GM12878 (cell line): ENCODE results near the gene ABR. TPM values are rescaled to one million over a fixed set of nuclear protein-coding genes. Genes with fewer than 3 reads are reported as not detected.

Source experiments
- ATAC-seq: fragments of 200-7000 bp; cut with Tn5 transposase; 3 replicates; pipeline ENCODE4 v1.9.1; 2020; ENCODE audit warnings: mild to moderate bottlenecking, moderate library complexity
- BruUV-seq: library from RNA; stranded (reverse); fragments of 400-500 nt; replicated peaks from 2 replicates; lab custom pipeline; 2021; lab: Mats Ljungman, UMichigan
- CTCF ChIA-PET: fragments of 300-600 bp; sonication (Branson Sonifier 250); formaldehyde crosslinking; extraction: SDS; loops from one replicate; lab custom pipeline; 2021; ENCODE audit warnings: inconsistent platforms; lab: Yijun Ruan, JAX
- POLR2A ChIA-PET: fragments of 350-600 bp; formaldehyde crosslinking; extraction: SDS; loops from one replicate; lab custom pipeline; 2021; ENCODE audit warnings: inconsistent platforms; lab: Charles Lee
- RAD21 ChIA-PET: fragments of 300-600 bp; sonication (Branson Sonifier 250); formaldehyde crosslinking; loops from one replicate; lab custom pipeline; 2023; ENCODE audit warnings: antibody characterized with exemption; ENCODE audit not compliant: unreplicated experiment; lab: Charles Lee
- SMC1A ChIA-PET: fragments of 300-600 bp; sonication (Branson Sonifier 250); formaldehyde crosslinking; loops from one replicate; lab custom pipeline; 2023; ENCODE audit not compliant: unreplicated experiment, uncharacterized antibody; lab: Charles Lee
- DNase-seq: peaks from one replicate; pipeline ENCODE4 v3.0.0-alpha.2; 2011; ENCODE audit warnings: low read depth, low spot score
- FAIRE-seq: peaks from 3 replicates; lab custom pipeline; 2011; peaks lifted over from hg19 to GRCh38; lab: Jason Lieb, UNC
- H2AFZ ChIP-seq: 2 replicates; pipeline ENCODE4 v1.6.0; 2011; ENCODE audit warnings: low read depth, low read length, control low read depth; ENCODE audit not compliant: control insufficient read depth
- H3K27ac ChIP-seq: 2 replicates; pipeline ENCODE4 v1.5.1; 2011; ENCODE audit warnings: control low read depth; ENCODE audit not compliant: control insufficient read depth, insufficient read depth
- H3K27me3 ChIP-seq, 2 experiments: replicated peaks in 1 of 2; 2 replicates each; pipeline versions ENCODE4 v1.6.0 to v1.6.1; 2011; ENCODE audit warnings: low read length in 1 of 2; ENCODE audit not compliant: control insufficient read depth in 2 of 2, insufficient read depth in 2 of 2
- H3K36me3 ChIP-seq, 2 experiments: 2 replicates each; pipeline ENCODE4 v1.5.1; 2011; ENCODE audit warnings: low read length in 1 of 2; ENCODE audit not compliant: control insufficient read depth in 2 of 2, insufficient read depth in 2 of 2
- H3K4me1 ChIP-seq: 2 replicates; pipeline ENCODE4 v1.6.1; 2011; ENCODE audit warnings: mild to moderate bottlenecking, low read length, moderate library complexity, mixed read lengths; ENCODE audit not compliant: control insufficient read depth, insufficient read depth
- H3K4me2 ChIP-seq: 2 replicates; pipeline ENCODE4 v1.6.0; 2011; ENCODE audit warnings: control low read depth; ENCODE audit not compliant: control insufficient read depth, insufficient read depth
- H3K4me3 ChIP-seq: fragments of 200-600 bp; sonication (generic); 2 replicates; pipeline ENCODE4 v1.5.1; 2016
- H3K79me2 ChIP-seq: 2 replicates; pipeline ENCODE4 v1.6.0; 2011; ENCODE audit warnings: low read length; ENCODE audit not compliant: control insufficient read depth, insufficient read depth
- H3K9ac ChIP-seq: 2 replicates; pipeline ENCODE4 v1.8.0; 2011; ENCODE audit warnings: low read length, control low read depth, mixed read lengths; ENCODE audit not compliant: control insufficient read depth, insufficient read depth
- H3K9me3 ChIP-seq: replicated peaks from 3 replicates; pipeline ENCODE4 v1.5.1; 2011; ENCODE audit warnings: mild to moderate bottlenecking, low read length; ENCODE audit not compliant: control insufficient read depth, insufficient read depth
- H4K20me1 ChIP-seq: 2 replicates; pipeline ENCODE4 v1.6.0; 2011; ENCODE audit not compliant: control insufficient read depth, insufficient read depth
- CBX5 ChIP-seq: sonication (generic); IDR thresholded peaks from 2 replicates; pipeline ENCODE4 v1.6.1; 2016; ENCODE audit warnings: low read depth, moderate library complexity, mild to moderate bottlenecking, inconsistent platforms
- CHD4 ChIP-seq: fragments of 200-600 bp; sonication (generic); IDR thresholded peaks from 2 replicates; pipeline ENCODE4 v1.6.1; 2016; ENCODE audit warnings: mild to moderate bottlenecking
- DPF2 ChIP-seq: fragments of 450-650 bp; IDR thresholded peaks from 2 replicates; pipeline ENCODE4 v1.6.1; 2017; ENCODE audit warnings: mild to moderate bottlenecking
- ETV6 ChIP-seq, 2 experiments: fragments of 450-650 bp in 1 of 2; IDR thresholded peaks in 1 of 2; conservative IDR thresholded peaks in 1 of 2; 2 replicates each; pipeline ENCODE4 v1.6.1; 2014; ENCODE audit warnings: antibody characterized with exemption in 1 of 2, borderline replicate concordance in 1 of 2, low read depth in 1 of 2, mild to moderate bottlenecking in 1 of 2, moderate library complexity in 1 of 2
- FOS ChIP-seq: IDR thresholded peaks from 3 replicates; pipeline ENCODE4 v1.6.1; 2011; ENCODE audit warnings: borderline replicate concordance; ENCODE audit not compliant: insufficient read length; ENCODE audit errors: extremely low read depth
- FOXM1 ChIP-seq: IDR thresholded peaks from 2 replicates; pipeline ENCODE4 v1.6.1; 2012; ENCODE audit warnings: low read depth, mild to moderate bottlenecking, inconsistent platforms, low read length, moderate library complexity
- GATAD2B ChIP-seq: fragments of 450-650 bp; conservative IDR thresholded peaks from 2 replicates; pipeline ENCODE4 v1.6.1; 2017; ENCODE audit warnings: low read depth, mild to moderate bottlenecking, moderate library complexity
- MXI1 ChIP-seq: fragments of 150-350 bp; IDR thresholded peaks from 2 replicates; pipeline ENCODE4 v1.6.1; 2011; ENCODE audit warnings: low read depth, mild to moderate bottlenecking, inconsistent platforms, low read length, improper control_type of control experiment
- PRDM15 ChIP-seq: fragments of 450-650 bp; formaldehyde crosslinking; IDR thresholded peaks from 2 replicates; pipeline ENCODE4 v1.4.0; 2020; ENCODE audit warnings: mild to moderate bottlenecking, moderate library complexity
- RB1 ChIP-seq: fragments of 450-650 bp; formaldehyde crosslinking; IDR thresholded peaks from 2 replicates; pipeline ENCODE4 v1.6.1; 2017; ENCODE audit warnings: mild to moderate bottlenecking, borderline replicate concordance
- SRF ChIP-seq, 2 experiments: IDR thresholded peaks; 2 replicates each; pipeline ENCODE4 v1.6.1; 2011; ENCODE audit warnings: low read depth in 2 of 2, low read length in 2 of 2, mild to moderate bottlenecking in 1 of 2, moderate library complexity in 1 of 2
- SUPT20H ChIP-seq: IDR thresholded peaks from 2 replicates; pipeline ENCODE4 v1.6.1; 2011; ENCODE audit warnings: low read depth, mild to moderate bottlenecking, low read length, moderate library complexity, borderline replicate concordance; ENCODE audit not compliant: control insufficient read depth
- SUZ12 ChIP-seq: fragments of 200-600 bp; sonication (generic); IDR thresholded peaks from one replicate; pipeline ENCODE4 v1.6.1; 2018; ENCODE audit warnings: antibody characterized with exemption, mild to moderate bottlenecking; ENCODE audit not compliant: unreplicated experiment
- TCF12 ChIP-seq: IDR thresholded peaks from 2 replicates; pipeline ENCODE4 v1.6.1; 2011; ENCODE audit warnings: low read depth, mild to moderate bottlenecking, low read length
- WGBS: methylation state at CpG from one replicate; pipeline ENCODE4 v1.1.6; 2016; ENCODE audit warnings: low lambda C conversion rate; ENCODE audit not compliant: insufficient replicate concordance, insufficient coverage; ENCODE audit errors: missing lambda C conversion rate; 5-methylcytosine and 5-hydroxymethylcytosine counted together
- in situ Hi-C: fragments of 300-500 bp; cut with MboI; formaldehyde crosslinking; loops from 9 replicates; pipeline ENCODE4 v1.14.3; 2018; ENCODE audit warnings: mixed read lengths
- intact Hi-C: fragments of 100-400 bp; cut with micrococcal nuclease; formaldehyde crosslinking; loops from one replicate; pipeline ENCODE4 v1.14.2; 2022; ENCODE audit not compliant: unreplicated experiment
- polyA plus RNA-seq, 11 experiments: library from polyadenylated mRNA; depleted of rRNA in 4 of 11; unstranded in 6 of 11; stranded (reverse) in 5 of 11; fragments of >200 nt; fragmentation: Nextera tagmentation in 4 of 11; fragmentation: Illumina TruSeq in 1 of 11; extraction: Ambion mirVana in 4 of 11; extraction: Trizol in 1 of 11; gene quantifications; 1 replicate in 1 of 11; 2 replicates in 10 of 11; pipeline versions ENCODE4 v1.2.1 to v1.2.3, GENCODE V29; 2011 to 2016; ENCODE audit warnings: inconsistent platforms in 2 of 11, missing spikeins in 2 of 11, low read depth in 1 of 11
- total RNA-seq, 4 experiments: library from RNA; depleted of rRNA in 3 of 4; stranded (reverse); fragments of >200 nt in 3 of 4; fragmentation: Illumina TruSeq in 1 of 4; extraction: Trizol in 1 of 4; gene quantifications; 2 replicates each; pipeline versions ENCODE4 v1.2.1 to v1.2.3, GENCODE V29; 2013 to 2021

The ABR gene
- total and polyA plus RNA-seq, 10 of the 15 experiments (the other 5 are each of a cell fraction or from before 2014, with no cell fraction given) = 1.4 to 112 (median 30.0) TPM

DNA sequence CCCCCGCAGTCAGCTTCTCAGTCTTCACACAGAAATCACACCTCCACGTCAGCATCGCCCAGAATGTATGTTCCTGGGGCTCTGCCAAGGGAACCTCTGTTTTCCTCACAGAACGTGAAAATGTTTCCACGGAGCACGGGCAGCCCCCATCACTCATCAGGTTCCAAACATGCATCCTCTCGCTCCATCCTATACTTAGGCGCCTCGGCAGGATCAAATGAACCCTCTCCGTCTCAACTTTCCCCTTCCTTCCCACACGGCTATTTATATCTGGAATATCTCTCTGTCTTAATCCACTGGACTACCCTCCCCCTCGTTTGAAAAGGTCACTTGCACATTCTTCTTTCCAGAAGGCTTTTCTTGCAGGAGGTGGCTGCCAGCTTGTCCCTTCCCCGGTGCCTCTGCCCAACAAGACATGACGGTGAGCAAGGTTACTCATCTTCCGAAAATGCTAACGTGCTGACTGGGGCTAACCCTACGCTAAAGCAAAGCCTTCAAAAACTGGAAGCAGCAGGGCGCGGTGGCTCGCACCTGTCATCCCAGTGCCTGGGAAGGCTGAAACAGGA is 221.8 kb downstream of the ABR start:
- WGBS = 62% methylated on average over 20 of the region's 20 CpGs
- Histone ChIP-seq H3K9ac (no peak overlapping the region), H3K4me1 (no peaks in the 10 kb centered on the region), H4K20me1 (no peaks in the 10 kb centered on the region), H3K4me2 (no peak overlapping the region), H3K27ac (no peak overlapping the region), H3K9me3 (no peaks in the 10 kb centered on the region), H2AFZ (no peak overlapping the region), H3K36me3 (no peaks in the 10 kb centered on the region), H3K4me3 (no peak overlapping the region), H3K27me3 (no peaks in the 10 kb centered on the region), H3K79me2 (no peaks in the 10 kb centered on the region)
- in situ Hi-C loops (no loop called here), intact Hi-C loops (no loop called here)
- ATAC-seq (no peak), FAIRE-seq (no peak), DNase-seq (no peak)
- RAD21 ChIA-PET = no interaction called here
- SMC1A ChIA-PET = no interaction called here
- no TSS peak for BruUV-seq
- POLR2A ChIA-PET = no interaction called here
- TF ChIP-seq FOXM1 = no peak
- TF ChIP-seq MXI1 = no peak
- no peak for TF ChIP-seq SUPT20H
- TF ChIP-seq ETV6 (conservative IDR thresholded peaks at IDR 0.05 in 1 of 2, IDR thresholded peaks at IDR 0.05 in 1 of 2; ENCODE audit: borderline replicate concordance in 1 of 2, low read depth in 1 of 2) = no peak
- TF ChIP-seq DPF2 = no peak
- no peak for TF ChIP-seq SUZ12
- CTCF ChIA-PET = no interaction called here

DNA sequence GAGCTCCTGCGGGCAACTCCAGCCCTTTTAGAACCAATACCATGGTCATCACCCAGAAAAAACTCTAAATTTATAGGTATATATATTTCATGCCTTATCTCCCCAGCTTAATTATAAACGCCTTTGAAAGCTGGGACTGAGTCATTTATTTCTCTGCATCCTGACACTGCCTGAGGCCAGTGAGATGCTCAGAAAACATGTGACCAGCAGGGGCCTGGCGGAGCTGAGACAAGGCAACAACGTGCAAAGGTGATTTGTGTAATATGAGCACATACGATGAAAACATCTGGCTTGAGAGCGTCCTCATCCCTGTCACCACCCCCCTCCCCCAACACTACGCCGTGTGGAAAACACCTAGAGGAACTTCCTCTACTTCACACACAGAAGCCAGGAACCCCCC is 222.9 kb downstream of the ABR start:
- H2AFZ ChIP-seq = no peak overlapping the region
- BruUV-seq = no TSS peak
- FAIRE-seq (no peak), ATAC-seq (no peak), DNase-seq (no peak)
- H3K79me2 ChIP-seq = no peaks in the 10 kb centered on the region
- ChIA-PET SMC1A (interaction anchor here (0.6 kb wide), 1 partner anchor 117 kb away, joined by 3 read pairs; no protein-coding TSS in a partner anchor), RAD21 (interaction anchor here (0.7 kb wide), 1 partner anchor 23 kb away, joined by 3 read pairs; the partner anchor contains the start of gene NXN), CTCF (no interaction called here), POLR2A (interaction anchor here (0.6 kb wide), 1 partner anchor 133 kb away, joined by 3 read pairs; no protein-coding TSS in a partner anchor)
- H3K9ac ChIP-seq = no peak overlapping the region
- H3K27ac ChIP-seq = no peak overlapping the region
- TF ChIP-seq SUPT20H (no peak), GATAD2B (no peak), PRDM15 (CRISPR knock-in tag) (no peak), FOS (no peak), CHD4 (no peak), TCF12 (no peak), RB1 (no peak), SRF (IDR thresholded peaks at IDR 0.05; ENCODE audit: low read depth in 2 of 2, low read length in 2 of 2) (no peak), CBX5 (no peak)
- H3K4me1 ChIP-seq = no peaks in the 10 kb centered on the region
- H3K4me2 ChIP-seq = no peak overlapping the region
- in situ Hi-C loops (no loop called here), intact Hi-C loops (no loop called here)
- H3K27me3 ChIP-seq = no peaks in the 10 kb centered on the region
- no peak overlapping the region for H3K4me3 ChIP-seq
- H3K36me3 ChIP-seq = no peaks in the 10 kb centered on the region
- no peaks in the 10 kb centered on the region for H4K20me1 ChIP-seq
- no peaks in the 10 kb centered on the region; the same call in 2 of the 3 replicates for H3K9me3 ChIP-seq
- 20% methylated on average over 8 of the region's 8 CpGs for WGBS
